LHCN-M2 (cell line): ENCODE results near the gene RFX4. TPM values are rescaled to one million over a fixed set of nuclear protein-coding genes. Genes with fewer than 3 reads are reported as not detected.

ENCODE experiments used
- DNase-seq: peaks from one replicate; pipeline ENCODE4 v3.0.0-alpha.2; 2012; ENCODE audit warnings: low read depth
- polyA plus RNA-seq: library from polyadenylated mRNA; unstranded; fragments of >200 nt; gene quantifications from one replicate; pipeline ENCODE4 v1.2.1, GENCODE V29; 2012; ENCODE audit warnings: missing spikeins
- total RNA-seq: library from RNA; depleted of rRNA; stranded (reverse); fragments of >200 nt; gene quantifications from 2 replicates; pipeline ENCODE4 v1.2.3, GENCODE V29; 2014; rRNA removed

RFX4 gene
- not detected in 2 replicates for total RNA-seq
- 0.06 TPM for polyA plus RNA-seq

DNA sequence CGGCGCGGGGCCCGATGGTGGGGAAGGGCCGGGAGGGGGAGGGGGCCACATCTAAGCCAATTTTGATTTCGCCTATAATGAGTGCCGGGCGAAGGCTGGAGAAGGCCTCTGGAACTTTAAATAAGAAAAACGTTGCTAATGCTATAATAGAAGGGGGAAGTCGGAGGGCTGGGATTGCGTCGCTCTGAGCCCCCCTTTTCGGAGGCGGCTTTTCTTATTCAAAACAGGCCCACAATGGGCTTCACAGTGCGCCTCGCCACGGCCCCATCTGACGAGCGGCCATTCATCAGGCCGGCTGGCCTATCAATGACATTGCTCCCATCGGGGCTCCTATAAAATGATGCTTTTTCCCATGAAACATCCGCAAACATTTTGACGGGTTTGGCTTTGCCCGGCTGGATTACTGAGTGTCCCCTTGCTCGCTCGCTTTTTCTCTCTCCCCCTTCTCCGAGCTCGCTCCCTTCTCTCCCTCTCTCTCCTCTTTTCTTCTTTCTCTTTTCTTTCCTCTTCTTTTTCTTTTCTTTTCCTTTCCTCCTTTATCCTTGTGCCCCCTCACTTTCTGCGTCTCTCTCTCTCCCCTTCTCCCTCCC lies at the start of gene RFX4:
Gene RFX4, plus strand, starts transcription at position 364 of the 590 bp plus-strand sequence. CDS start 317 bp downstream, outside the sequence.
- DNase-seq: no peak

DNA sequence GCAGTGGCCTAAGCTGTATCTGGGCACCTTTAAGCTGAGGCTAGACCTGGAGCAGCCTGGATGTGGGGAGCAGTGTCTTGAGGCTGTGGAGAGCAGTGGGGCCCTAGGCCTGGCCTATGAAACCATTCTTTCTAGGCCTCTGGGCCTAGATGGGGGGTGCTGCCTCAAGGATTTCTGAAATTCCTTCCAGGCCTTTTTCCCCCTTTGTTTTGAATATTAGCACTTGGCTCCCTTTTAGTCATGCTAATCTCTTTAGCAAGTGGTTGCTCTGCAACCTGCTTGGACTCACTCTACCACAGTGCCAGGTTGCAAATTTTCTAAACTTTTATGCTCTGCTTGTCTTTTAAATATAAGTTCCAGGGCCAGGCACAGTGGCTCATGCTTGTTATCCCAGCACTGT lies 41.6 kb upstream of the RFX4 start:
- no peak for DNase-seq

DNA sequence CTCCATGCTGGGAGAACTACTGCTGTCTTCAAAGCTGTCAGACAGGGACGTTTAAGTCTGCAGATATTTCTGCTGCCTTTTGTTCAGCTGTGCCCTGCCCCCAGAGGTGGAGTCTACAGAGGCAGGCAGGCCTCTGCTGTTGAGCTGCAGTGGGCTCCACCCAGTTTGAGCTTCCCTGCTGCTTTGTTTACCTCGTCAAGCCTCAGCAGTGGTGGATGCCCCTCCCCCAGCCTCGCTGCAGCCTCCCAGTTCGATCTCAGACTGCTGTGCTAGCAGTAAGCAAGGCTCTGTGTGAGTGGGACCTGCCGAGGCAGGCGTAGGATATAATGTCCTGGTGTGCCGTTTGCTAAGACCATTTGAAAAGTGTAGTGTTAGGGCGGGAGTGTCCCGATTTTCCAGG lies 31.4 kb upstream of the RFX4 start:
- DNase-seq: no peak

DNA sequence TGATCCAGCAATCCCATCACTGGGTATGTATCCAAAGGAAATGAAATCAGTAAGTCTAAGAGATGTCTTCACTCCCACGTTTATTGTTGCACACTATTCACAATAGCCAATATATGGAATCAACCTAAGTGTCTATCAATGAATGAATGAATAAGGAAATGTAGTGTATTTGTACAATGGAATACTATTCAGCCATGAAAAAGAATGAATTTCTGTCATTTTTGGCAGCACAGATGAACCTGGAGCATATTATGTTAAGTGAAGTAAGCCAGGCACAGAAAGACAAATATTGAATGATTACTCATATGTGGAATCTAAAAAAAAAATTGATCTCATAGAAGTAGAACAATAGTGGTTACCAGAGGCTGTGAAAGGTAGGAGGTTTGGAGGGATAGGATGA lies 30.6 kb upstream of the RFX4 start:
- no peak for DNase-seq

DNA sequence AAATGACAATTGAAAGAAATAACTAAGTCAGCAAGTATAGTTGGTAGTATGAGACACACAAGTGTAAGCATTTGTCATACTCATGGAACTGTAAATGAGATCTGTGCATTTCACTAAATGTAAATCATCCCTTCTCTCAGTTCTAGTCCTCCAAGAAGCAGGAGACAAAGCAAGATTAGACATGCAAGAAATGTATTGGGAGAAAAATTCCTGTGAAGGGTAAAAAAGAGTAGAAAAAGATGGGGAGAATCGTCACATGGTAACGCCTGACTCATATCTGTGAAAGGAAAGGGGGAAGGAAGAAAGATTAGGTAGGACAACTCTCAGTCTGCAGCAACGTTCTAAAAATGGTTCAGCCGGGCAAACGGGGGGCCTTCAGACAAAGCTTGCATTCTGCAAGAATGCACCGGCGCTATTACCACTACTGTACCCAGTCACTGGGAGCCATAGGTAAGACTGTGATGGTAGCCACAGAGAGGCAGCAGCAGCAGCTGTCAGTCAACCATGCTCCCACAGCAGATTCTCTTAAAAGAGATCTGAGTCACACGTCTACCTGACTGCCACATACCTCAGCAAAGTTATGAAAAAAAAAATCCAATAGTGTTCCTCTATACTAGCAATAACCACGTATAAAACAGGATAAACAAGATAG lies 18.0 kb upstream of the RFX4 start:
- DNase-seq: no peak

DNA sequence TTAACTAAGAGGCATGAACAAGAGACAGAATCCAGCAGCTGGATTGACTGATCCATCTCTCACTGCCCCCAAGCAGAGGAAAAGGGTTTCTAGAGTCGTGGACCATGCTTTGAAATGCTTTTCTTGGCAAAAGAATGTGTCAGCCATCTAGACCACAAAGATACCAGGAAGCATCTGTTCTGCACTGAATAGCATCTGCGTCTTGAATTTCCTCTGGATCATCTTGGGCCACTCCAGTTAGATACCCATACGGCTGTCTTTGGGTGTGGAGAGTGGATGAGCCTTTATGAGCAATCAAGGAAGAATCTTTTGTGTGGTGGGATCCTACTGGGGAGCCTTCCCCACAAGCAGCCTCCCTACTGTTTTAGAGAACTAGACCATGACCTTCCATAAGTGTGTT lies 16.0 kb upstream of the RFX4 start:
- peak; percentile 69 for DNase-seq

DNA sequence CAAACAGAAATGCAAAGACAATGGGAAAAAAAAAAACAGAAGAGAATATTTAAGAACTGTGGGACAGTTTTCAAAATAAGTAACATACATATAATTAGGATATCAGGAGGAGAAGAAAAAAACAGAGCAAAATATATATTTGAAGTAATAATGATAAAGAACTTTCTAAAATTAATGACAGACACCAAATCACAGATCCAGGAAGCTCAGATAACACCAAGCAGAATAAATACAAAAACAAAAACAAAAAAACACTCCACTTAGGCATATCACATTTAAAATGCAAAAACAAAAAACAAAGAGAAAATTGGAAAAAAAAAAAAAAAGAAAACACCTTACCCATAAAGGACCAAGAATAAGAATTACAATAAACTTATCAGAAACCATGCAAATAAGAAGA lies 9.6 kb upstream of the RFX4 start:
- DNase-seq: no peak

DNA sequence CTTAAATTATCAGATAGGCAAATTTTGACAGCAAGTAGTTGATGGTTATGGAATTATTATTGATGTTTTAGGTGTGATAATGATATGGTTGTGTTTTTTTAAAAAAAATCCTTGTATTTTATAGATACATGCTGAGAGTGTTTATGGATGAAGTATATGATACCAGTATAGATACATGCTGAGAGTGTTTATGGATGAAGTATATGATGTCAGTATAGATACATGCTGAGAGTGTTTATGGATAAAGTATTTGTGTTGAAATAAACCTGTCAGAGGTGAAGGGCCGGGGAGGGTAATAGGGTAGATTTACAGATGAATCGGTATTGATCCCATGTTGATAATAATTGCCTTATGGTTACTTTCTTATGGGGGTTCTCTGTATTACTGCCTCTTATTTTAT lies 6.0 kb upstream of the RFX4 start:
- no peak for DNase-seq

DNA sequence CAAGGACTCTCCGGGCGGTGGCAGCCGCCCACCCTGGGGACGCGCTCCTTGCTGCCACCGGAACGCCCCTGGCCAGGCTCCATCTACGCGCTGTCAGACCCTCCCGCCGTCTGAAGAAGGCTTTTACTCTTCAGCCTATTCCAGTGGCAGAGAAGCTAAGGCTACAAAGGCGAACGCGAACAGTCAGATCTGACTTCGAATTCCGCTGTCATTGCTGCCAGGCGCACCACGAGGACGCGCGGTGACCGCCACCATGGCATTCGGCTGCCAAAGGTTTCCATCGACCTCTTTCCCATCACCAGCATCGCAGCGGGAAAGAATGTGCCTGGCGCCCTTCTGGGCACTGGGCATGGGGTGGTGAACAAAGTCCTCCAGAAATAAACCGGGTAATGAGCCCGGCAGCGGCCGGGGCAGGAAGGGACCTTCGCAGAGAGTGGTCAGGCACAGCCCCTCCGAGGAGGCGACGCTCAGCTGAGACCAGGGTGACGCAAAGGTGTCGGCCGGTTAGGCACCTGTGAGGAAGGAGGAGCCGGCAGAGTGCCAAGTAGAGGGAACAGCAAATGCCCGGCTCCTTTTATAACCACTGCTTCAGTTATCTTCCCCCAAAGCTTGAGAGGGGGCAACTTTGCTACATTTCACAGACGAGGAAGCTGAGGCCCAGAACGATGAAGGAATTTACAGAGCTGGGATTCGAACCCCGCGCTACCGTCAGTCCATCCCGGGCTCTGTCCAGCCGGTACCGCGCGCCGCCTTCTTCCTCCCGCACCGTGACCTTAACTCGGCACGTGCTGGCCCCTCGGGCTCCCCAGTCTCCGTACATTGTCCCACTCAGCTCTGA lies 1.9 kb upstream of the RFX4 start:
- no peak for DNase-seq

DNA sequence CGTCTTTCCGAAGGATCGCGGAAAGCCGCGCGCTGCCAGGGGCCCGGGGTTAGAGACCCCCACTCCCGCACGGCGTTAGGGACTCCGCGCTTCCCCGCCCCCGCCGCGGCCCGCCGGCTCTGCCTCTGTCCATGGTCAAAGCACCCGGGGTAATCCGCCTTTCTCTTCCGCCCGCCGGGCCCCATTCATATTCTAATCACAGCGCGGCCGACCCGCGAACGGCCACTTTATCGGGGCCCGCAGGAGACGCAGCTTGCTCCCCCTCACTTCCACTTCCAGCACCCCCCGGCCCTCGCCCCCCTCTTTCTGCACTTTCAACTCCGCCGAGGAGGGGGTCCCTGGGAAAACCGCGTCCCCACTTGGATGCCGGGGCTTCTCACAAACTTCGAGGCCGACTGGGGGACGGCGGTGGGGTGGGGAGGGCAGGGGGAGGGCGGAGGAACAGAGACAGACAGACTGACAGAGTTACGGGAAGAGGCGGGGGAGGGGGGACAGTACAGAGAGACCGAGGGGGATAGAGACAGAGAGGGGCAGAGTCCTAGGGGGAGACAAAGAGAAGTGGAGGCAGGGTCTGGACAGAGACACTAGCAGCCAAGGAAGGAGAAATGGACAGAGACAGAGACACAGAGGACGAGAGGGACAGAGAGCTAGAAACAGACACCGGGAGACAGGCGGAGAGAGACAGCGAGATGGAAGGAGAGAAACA lies 1.1 kb upstream of the RFX4 start:
- no peak for DNase-seq

DNA sequence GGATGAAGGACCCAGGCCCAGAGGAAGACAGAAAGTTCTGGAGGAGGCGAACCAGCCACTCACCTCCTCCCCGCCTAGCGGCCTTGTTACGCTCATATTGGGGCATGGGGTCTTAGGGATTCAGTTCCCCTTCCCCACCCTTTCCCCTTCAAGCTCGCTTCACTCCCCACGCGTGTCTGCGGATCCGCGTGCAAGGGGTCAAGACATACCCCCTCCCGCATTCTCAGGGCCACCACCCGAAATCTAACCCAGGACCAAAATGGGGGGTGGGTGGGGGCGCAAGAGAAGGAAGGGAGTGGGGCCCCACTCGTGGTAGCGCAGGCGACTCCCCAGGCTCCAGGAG lies 584 bp upstream of the RFX4 start:
- no peak for DNase-seq

DNA sequence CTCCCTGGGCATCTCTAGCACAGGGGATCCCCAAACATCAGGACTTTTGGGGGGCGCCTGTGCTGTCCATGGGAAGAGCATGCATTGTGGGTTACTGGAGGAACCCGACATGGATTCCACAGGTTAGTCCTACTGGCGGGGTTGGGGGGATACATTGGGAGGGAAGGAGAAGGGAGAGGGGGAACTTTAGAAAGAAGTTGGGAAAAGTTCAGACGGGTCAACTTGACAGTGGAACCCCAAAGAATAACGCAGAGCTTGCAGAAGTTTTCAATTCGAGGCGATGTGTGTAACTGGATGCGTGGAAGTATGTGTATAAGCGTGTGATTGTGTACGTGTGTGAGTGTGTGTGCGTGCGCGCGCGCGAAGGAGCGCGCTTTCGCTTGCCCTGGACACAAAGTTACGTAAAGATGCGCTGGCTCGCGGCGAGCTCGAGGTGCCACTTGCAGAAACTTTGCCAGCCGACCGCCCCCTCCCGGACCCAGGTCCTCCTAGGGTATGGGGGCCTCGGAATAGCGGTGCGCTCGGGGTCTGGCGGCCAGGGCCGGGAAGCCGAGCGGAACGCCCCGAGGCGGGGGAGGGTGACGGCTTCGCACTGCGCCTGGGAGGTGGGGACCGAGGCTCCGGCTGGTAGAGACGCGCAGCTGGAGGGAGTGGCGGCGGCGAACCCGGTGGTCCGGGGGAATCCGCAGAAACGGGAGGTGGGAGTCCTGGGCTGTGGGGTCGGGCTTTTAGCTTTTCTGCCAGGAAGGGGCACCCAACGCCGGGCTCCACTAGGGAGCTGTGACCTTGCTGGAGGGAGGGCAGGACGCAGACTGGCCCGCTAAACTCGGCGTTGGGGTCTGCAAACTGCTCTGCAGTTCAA lies 669 bp downstream of the RFX4 start:
- DNase-seq: no peak

DNA sequence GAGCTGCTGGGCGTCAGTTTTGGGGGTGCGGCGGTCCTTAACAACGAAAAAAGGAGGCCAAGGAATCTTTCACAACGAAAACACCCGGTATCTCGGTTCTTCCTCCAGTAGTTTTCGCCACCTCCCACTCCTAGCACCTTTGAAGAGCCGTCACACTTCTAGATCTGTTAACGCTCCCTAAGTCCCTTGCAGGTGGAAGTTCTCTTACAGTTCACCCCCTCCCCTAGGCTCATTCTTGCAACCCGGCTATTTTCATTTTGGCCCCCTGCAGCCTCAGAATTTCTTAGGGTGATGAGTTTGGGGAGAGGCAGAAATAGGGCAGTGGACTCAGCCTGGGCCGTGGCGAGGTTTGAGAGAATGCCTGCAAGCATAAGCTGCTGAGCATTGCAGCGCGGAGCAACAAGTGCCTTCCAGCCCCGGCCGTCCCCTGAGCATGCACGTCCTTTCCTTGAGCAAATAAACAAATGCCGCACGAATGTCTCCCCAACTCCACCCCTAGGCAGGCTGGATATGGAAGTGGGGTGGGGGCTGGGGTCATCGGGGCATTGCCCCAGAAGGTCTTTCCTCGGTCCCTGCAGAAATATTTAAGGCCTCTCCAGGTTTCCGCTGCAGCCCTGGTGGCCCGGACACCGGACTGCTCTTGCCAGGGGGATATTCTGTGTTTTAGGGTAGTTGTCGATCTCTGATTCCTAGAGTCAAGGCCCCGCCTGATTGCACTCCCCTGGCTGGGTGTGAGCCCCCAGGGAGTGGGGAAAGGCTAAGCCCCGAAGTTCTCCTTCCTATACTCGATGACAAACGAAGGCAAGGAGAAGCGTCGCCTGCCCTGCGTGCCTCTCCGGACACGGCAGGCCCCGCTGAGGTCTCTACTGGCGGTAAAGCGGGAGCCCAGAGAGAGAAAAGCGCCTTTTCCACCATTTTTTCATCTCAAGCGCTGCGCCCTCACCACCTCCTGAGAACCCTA lies 1.6 kb downstream of the RFX4 start:
- DNase-seq: no peak

DNA sequence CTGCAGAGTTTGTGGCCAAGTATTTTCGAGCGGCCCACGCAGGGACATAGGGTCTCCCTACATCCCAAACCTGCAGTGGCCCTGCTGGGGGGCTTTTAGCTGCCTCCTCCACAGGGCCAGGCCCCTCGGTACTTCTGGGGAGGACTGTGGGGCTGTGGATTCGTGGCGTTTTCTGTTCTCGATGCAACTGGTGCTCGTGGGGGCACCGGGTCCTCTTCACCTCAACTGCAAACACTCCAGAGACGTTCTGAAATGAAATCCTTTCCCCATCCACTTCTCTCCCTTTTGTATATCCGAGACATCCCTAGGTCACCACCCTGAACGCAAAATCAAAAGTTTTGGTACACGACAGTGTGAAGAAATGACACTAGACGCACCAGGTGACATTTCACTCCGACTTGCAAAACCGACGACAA lies 2.3 kb downstream of the RFX4 start:
- no peak for DNase-seq

DNA sequence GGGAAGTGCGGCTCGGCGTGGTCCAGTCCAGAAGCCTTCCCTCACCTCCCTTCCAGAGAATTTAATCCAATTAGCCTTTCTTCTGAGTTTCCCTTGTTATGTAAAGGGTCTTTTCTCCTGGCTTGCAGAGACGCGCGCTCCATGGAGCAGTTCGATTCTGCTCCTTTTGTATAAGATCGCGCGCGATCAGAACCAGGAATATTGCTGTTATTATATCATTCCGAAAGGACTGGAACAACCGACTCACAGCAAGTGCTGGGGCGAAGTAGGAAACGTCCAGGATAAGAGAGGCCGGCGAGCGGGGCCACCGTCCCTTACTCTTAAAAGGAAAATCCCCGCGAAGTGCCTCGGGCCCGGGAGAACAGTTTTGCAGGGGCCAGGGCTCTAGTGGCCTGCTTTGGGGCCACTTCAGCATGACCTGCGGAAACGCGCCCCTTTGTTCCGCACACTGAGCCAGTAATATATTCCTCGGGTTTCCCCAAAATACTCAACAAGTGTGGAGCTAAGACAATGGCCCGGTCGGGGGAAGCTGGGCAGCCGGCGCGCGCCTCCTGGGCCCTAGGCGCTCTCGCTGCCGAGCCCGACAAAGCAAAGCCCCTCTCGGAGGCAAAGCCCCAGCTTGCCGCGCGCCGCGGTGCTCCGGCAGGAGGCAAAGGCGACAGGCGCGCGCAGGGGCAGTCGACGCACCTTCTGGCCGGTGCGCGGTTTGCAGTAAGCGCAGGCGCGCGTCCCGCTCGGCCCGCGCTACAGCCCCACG lies 2.9 kb downstream of the RFX4 start:
- DNase-seq: no peak

DNA sequence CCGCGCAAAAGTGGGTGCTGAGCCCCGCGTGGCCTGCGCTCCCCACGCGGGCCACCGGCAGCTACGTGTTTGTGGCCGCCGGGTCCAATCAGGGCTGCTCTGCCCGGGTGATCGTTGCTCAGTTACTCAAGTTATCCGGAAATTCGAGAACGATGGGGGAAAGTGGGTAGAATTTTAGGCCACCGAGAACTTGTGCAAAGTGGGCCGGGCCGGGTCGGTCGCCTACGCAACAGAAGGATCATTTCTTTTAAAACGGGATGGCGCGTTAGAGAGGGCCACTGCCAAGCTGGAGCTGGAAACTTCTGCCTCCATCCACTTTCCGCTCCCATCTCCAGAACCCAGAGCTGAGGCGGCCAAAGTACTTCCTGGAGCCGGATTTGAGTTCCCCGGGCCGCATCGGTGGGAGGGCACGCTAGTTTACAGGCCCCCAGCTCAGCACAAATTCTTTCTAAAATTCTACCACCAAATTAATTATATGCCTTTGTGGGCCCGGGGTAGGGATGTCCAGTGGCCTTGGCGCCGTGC lies 3.5 kb downstream of the RFX4 start:
- no peak for DNase-seq

DNA sequence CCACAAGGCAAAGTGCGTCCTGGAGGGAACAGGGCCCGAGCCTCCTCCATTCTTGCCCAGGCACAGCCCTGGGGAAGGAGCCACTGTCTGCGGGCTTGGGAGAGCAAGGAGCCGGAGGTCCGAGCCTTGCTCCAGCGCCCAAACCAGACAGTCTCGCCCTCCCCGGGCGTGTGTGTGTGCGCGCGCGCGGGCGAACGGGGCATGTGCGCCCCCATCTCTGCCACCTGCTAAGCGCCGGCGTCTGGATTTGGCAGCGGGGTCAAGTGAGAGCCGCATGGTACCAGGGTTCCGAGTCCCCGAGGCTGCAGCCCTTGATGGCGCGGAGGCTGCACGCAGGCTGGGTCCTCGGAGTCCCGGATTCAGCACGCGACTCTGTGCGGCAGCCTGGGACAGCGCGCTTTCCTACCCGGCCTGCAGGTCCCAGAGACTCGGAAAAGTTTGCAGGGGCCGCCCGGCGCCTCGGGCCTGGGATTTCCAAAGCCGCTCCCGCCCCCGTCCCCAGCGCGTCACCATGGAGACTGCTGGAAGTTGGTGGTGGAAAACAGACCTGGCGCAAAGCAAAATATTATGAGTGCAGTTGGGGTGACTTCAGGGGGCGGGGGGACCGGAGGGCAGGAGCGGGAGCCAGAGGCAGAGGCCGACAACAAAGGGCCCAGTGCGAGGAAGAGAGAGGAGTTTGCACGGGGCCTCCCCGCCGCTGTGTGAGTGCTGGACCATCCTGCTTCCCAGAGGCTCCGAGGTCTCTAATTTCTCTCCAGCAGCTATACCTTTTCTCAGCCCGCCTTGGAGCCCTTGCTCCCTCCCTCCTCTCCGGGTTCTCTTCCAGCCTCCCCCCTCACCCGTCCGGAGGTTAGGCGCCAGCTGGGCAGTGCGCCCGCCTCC lies 4.2 kb downstream of the RFX4 start:
- DNase-seq: no peak

DNA sequence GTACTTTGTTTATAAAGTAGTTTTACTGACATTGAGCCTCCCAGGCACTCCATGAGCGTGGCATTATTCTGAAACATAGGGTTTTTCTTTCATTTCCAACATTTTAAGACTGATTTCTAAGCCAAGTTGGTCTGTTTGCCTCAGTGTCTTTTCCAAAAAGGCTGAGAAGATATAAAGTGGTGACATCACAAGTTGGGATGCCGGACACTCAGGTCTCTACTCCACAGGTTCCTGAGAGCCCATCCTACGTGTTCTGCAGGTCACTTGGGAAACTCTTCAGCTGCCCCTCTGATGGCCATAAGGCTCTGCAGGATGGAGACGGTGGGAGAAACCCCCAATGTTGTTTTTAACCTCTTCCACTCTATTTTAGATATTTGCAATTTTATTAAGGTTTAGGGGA lies 6.0 kb downstream of the RFX4 start:
- DNase-seq: no peak
